DOHH2 (cell line): ENCODE measurements around the gene E2F3.

Experiments used
- H3F3A ChIP-seq: fragments of 200-600 bp; sonication (generic), shearing (Covaris generic); 2 replicates; pipeline ENCODE4 v1.6.0; 2016; ENCODE audit warnings: antibody characterized with exemption, mild to moderate bottlenecking; ENCODE audit not compliant: control insufficient read depth, insufficient read depth
- H3K27ac ChIP-seq: fragments of 200-600 bp; sonication (generic); 2 replicates; pipeline ENCODE4 v1.5.1; 2014; ENCODE audit warnings: low read depth, mild to moderate bottlenecking, low read length, moderate library complexity
- H3K27me3 ChIP-seq: fragments of 200-600 bp; sonication (generic); 2 replicates; pipeline ENCODE4 v1.6.1; 2014; ENCODE audit warnings: mild to moderate bottlenecking, low read length, mixed read lengths; ENCODE audit not compliant: control insufficient read depth
- H3K36me3 ChIP-seq: fragments of 200-600 bp; sonication (generic); 2 replicates; pipeline ENCODE4 v1.6.1; 2014; ENCODE audit warnings: mild to moderate bottlenecking, low read length, moderate library complexity, mixed read lengths; ENCODE audit not compliant: control insufficient read depth
- H3K4me1 ChIP-seq: fragments of 200-600 bp; sonication (generic); 2 replicates; pipeline ENCODE4 v1.6.1; 2014; ENCODE audit warnings: mild to moderate bottlenecking, low read length, mixed read lengths; ENCODE audit not compliant: control insufficient read depth
- H3K4me2 ChIP-seq: fragments of 200-600 bp; sonication (generic); 2 replicates; pipeline ENCODE4 v1.6.0; 2014; ENCODE audit warnings: mild to moderate bottlenecking, low read length, moderate library complexity
- H3K4me3 ChIP-seq: fragments of 200-600 bp; sonication (generic); 2 replicates; pipeline ENCODE4 v1.5.1; 2014; ENCODE audit warnings: mild to moderate bottlenecking, low read length, mixed read lengths
- H3K79me2 ChIP-seq: fragments of 200-600 bp; sonication (generic); 2 replicates; pipeline ENCODE4 v1.6.1; 2014; ENCODE audit warnings: mild to moderate bottlenecking, low read length, mixed read lengths; ENCODE audit not compliant: control insufficient read depth
- H3K9me2 ChIP-seq: fragments of 200-600 bp; sonication (generic); replicated peaks from 2 replicates; pipeline ENCODE4 v1.6.1; 2014; ENCODE audit warnings: mild to moderate bottlenecking, low read length, mixed read lengths; ENCODE audit not compliant: control insufficient read depth
- H3K9me3 ChIP-seq: fragments of 200-600 bp; sonication (generic); 2 replicates; pipeline ENCODE4 v1.6.1; 2014; ENCODE audit warnings: antibody characterized with exemption, low read length, mixed read lengths; ENCODE audit not compliant: control insufficient read depth, insufficient read depth
- H4K20me1 ChIP-seq: fragments of 200-600 bp; sonication (generic); 2 replicates; pipeline ENCODE4 v1.6.0; 2014; ENCODE audit warnings: low read depth, mild to moderate bottlenecking, antibody characterized with exemption, low read length, moderate library complexity; ENCODE audit not compliant: control insufficient read depth, insufficient read depth
- CTCF ChIP-seq: fragments of 200-600 bp; sonication (generic); IDR thresholded peaks from one replicate; pipeline ENCODE4 v1.5.1; 2014; ENCODE audit warnings: antibody characterized with exemption, mild to moderate bottlenecking, low read depth, low read length; ENCODE audit not compliant: poor library complexity, severe bottlenecking
- EZH2phosphoT487 ChIP-seq: fragments of 200-600 bp; sonication (generic); IDR thresholded peaks from 2 replicates; pipeline ENCODE4 v1.6.1; 2017; ENCODE audit warnings: borderline replicate concordance, mild to moderate bottlenecking, antibody characterized with exemption, low read length, moderate library complexity, mixed read lengths

The E2F3 gene

GRCh38 chr6:20433929-20434328 is 32.2 kb downstream of the E2F3 start:
- Histone ChIP-seq H4K20me1 (peaks cover 20% of the 10 kb centered on the region), H3K36me3 (peaks cover 60% of the 10 kb centered on the region), H3F3A (no peaks in the 10 kb centered on the region), H3K27ac (no peak overlapping the region), H3K27me3 (no peaks in the 10 kb centered on the region), H3K9me3 (no peaks in the 10 kb centered on the region), H3K79me2 (peaks cover 91% of the 10 kb centered on the region), H3K9me2 (no peaks in the 10 kb centered on the region), H3K4me1 (peaks cover 24% of the 10 kb centered on the region), H3K4me2 (no peak overlapping the region), H3K4me3 (no peak overlapping the region)
- TF ChIP-seq EZH2phosphoT487 = no peak
- no peak for TF ChIP-seq CTCF

- Histone ChIP-seq H3K9me2 (no peaks in the 10 kb centered on the region), H3K27ac (no peak overlapping the region), H3K79me2 (peaks cover 92% of the 10 kb centered on the region), H3K36me3 (peaks cover 65% of the 10 kb centered on the region), H3K9me3 (no peaks in the 10 kb centered on the region), H3K4me1 (peaks cover 24% of the 10 kb centered on the region), H3K27me3 (no peaks in the 10 kb centered on the region), H3K4me2 (no peak overlapping the region), H3F3A (no peaks in the 10 kb centered on the region), H3K4me3 (no peak overlapping the region), H4K20me1 (peaks cover 20% of the 10 kb centered on the region)
- TF ChIP-seq CTCF (no peak), EZH2phosphoT487 (no peak)
Observed at GRCh38 chr6:20434766-20435165, 33.1 kb downstream of the E2F3 start.

- Histone ChIP-seq H3K9me3 (no peaks in the 10 kb centered on the region), H3K4me1 (peaks cover 24% of the 10 kb centered on the region), H3K27ac (no peak overlapping the region), H3K79me2 (peaks cover 91% of the 10 kb centered on the region), H4K20me1 (peaks cover 23% of the 10 kb centered on the region), H3K9me2 (no peaks in the 10 kb centered on the region), H3K27me3 (no peaks in the 10 kb centered on the region), H3K4me3 (no peak overlapping the region), H3K4me2 (no peak overlapping the region), H3F3A (no peaks in the 10 kb centered on the region), H3K36me3 (peaks cover 62% of the 10 kb centered on the region)
- TF ChIP-seq EZH2phosphoT487 (no peak), CTCF (no peak)
Observed at GRCh38 chr6:20436719-20437118, 35.0 kb downstream of the E2F3 start.

- H3K4me2 ChIP-seq = peak overlapping the region; percentile 37
- no peaks in the 10 kb centered on the region for H3F3A ChIP-seq
- H3K4me1 ChIP-seq = peaks cover 24% of the 10 kb centered on the region
- no peaks in the 10 kb centered on the region for H3K27me3 ChIP-seq
- H3K27ac ChIP-seq = no peak overlapping the region
- H4K20me1 ChIP-seq = peaks cover 21% of the 10 kb centered on the region
- H3K36me3 ChIP-seq = peaks cover 60% of the 10 kb centered on the region
- H3K9me2 ChIP-seq = no peaks in the 10 kb centered on the region
- no peaks in the 10 kb centered on the region for H3K9me3 ChIP-seq
- no peak overlapping the region for H3K4me3 ChIP-seq
- H3K79me2 ChIP-seq = peaks cover 91% of the 10 kb centered on the region
- TF ChIP-seq CTCF = no peak
- TF ChIP-seq EZH2phosphoT487 = no peak
Observed at GRCh38 chr6:20437639-20438038, 36.0 kb downstream of the E2F3 start.
